GM19395 (cell line): Measurements from ENCODE around the gene HIRA.
"Not testable (repeated sequence)": the region's sequence is repeated elsewhere in the genome, so short reads cannot be mapped to it uniquely, and the experiment has no call there.

Experiments
- ATAC-seq: cut with Tn5 transposase; IDR thresholded peaks from one replicate; pipeline ENCODE4 v1.9.1; 2021; ENCODE audit warnings: mild to moderate bottlenecking, moderate library complexity; ENCODE audit not compliant: unreplicated experiment

HIRA gene

GRCh38 chr22:19443544-19444211, 12.1 kb upstream of the HIRA start:
- ATAC-seq = no peak

DNA sequence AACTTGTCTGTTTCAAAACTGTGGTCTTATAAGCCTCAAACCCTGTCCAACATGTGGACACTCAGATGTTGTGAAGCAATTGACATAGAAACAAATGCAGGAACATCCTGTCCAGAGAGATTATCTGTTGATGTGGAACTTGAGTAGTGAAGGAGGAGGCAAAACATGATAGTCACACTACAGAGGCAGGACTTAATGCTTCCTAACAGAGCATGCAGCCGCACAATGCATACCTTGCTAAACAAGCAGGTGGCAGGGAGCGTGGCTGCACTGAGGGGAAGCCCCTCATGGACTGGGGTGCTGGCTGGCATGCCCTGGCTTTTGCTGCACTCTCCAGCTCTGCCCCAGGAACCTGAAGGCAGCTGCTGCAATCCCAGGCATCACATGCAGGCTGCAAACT, 10.6 kb upstream of the HIRA start:
- ATAC-seq = no peak

GRCh38 chr22:19440411-19441195, 9.1 kb upstream of the HIRA start:
- ATAC-seq = no peak

- no peak for ATAC-seq
These were observed 6.8 kb upstream of the HIRA start for GRCh38 chr22:19438298-19438697.

DNA sequence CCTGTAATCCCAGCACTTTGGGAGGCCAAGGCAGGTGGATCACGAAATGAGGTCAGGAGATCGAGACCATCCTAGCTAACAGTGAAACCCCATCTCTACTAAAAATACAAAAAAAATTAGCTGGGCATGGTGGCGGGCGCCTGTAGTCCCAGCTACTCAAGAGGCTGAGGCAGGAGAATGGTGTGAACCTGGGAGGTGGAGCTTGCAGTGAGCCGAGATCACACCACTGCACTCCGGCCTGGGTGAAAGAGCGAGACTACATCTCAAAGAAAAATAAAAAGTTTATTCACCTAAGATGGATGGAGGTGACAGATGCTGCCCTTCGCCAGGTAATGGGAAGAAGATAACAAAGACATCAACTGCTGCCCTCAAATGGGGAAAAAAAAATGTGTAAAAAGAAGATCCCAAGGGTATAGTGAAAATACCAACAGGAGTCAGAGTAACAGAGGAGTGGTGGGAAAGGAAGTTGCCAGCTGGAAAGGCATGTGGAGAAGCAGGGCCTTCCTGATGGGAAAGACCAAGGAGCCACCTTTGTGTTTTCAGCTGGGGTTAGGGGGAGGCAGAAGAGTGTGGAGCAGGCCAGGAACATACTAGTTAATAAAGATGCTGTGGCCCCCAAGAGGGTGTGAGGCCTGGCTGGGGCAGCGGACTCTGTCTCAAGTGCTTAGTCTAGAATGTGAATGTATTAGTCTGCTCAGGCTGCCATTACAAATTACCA, 5.1 kb upstream of the HIRA start:
- not testable (repeated sequence) for ATAC-seq

GRCh38 chr22:19434829-19435580, 3.5 kb upstream of the HIRA start:
- no peak for ATAC-seq

GRCh38 chr22:19434401-19434800, 2.9 kb upstream of the HIRA start:
- ATAC-seq = no peak

- peak; percentile 71 for ATAC-seq
These were observed 759 bp upstream of the HIRA start, which contains the start of gene MRPL40 for GRCh38 chr22:19432133-19432851. TSS of gene MRPL40 (plus strand) at chr22:19432545. CDS start at chr22:19432555, 10 bp downstream.

DNA sequence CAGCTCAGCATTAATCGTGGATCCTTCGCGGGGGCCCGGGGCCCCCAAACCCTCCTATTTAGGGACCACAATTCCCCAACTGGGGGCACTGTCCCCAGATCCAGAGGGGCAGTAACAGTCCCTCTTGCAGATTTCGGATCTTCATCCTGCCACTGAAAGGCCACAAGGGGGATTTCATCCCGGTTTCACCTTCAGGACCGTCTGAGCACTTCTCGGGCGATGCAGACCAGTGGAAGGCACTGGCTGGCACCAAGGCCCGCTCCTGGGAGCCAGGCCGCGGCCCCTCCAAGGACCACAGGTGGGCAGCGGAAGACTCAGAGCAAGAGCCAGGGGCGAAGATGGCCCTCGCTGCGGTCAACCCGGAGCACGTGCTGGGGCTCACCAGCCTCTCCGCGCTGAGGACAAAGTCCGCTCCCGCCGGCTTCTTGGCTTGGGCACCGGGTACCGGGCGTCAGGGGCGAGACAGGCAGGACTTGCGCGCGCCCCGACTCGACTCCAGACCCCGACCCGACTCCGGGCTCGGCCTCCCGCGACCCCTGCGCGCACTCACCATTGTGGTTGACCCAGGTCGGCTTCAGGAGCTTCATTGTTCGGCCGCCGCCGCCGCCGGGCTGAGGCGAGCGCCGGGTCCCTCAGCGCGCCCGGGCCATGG, 517 bp downstream of the HIRA start:
- ATAC-seq = peak; percentile 10

- no peak for ATAC-seq
These were observed 1.3 kb downstream of the HIRA start for GRCh38 chr22:19429950-19430889.

GRCh38 chr22:19424186-19424500, 7.4 kb downstream of the HIRA start:
- no peak for ATAC-seq

GRCh38 chr22:19422440-19423301, 8.9 kb downstream of the HIRA start:
- no peak for ATAC-seq

DNA sequence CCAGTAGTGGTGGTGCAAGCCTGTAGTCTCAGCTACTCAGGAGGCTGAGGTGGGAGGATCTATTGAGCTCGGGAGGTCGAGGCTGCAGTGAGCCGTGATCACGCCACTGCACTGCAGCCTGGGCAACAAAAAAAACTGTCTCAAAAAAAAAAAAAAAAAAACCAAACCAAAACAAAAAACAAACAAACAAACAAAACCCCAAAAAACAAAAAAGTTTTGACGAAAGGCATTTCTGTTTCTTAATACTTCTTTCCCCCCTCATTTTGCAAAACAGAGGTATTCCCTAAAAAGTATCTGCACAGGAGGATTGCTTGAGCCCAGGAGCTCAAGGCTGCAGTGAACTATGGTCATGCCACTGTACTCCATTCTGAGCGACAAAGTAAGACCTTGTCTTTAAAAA, 11.2 kb downstream of the HIRA start:
- ATAC-seq = no peak

DNA sequence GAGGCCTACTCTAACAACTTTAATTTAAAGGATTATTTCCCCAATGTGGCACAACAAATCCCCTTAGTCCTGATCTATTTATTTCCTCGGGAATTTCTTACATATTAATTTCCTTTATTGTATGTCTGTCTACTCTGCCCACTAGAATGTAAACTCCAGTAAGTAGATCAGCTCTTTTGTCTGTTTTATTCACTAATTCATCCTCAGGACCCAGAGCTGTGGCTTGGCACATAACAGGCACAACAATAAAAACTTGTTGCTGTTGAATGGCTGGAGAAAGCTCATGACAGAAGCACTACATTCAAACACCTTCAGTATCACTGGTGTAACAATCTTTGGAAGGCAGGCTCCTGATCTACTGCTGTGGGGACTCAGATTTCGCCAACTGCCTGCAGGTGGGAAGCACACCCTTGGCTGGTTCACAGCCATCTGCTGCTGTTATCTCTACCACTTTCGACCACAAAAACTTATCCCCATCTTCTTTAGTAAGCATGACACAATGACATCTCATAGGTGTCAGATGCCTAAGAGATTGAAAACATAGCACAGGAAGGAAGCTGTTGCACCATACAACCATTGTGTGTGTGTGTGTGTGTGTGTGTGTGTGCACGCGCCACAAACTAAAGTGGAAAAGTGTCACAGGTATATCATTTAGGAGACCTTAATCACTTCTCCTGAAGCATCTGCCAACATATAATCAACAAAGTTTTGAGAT, 11.9 kb downstream of the HIRA start:
- ATAC-seq = peak; percentile 73

GRCh38 chr22:19419086-19419463, 12.5 kb downstream of the HIRA start:
- no peak for ATAC-seq

DNA sequence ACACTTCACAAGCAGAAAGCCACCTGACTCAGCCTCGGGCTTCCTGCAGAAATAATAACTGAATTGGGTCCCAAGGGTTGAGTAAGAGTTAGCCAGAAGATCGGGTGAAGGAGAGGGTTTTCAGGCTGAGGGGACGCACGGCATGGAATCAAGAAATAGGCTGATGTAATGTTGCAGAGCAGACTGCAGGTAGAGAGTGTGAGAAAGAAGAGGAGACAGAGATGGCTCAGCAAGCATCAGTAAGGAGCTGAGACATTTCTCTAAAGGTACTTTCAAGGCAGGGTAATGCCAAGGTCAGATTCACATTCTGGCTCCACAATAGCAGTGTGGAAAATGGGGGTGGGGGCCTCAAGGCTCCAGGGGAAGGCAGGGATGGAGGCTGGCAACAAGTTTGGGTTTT, 18.6 kb downstream of the HIRA start:
- no peak for ATAC-seq

- no peak for ATAC-seq
These were observed 19.1 kb downstream of the HIRA start for GRCh38 chr22:19412478-19412877.

DNA sequence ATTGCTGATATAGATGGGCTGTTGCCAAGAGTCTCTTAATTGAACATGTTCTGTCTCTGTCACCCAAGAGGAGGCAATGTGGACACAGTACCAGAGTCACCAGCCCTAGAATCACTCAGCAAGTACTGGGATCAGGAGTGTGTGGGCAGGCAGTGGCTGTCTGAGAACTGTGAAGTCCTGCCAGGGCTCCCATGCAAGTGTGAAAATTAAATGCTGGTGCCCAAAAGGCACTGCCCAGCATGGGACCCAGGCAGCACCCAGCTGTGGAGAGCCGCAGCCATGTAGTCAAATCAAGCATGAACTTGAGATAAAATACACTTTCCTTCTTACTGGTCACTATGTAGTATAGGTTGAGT, 19.9 kb downstream of the HIRA start:
- no peak for ATAC-seq
